ENCODE data around the gene RBM14.

Gene RBM14

GRCh38 chr11:66626382-66626781 lies 10.0 kb downstream of the RBM14 start:
- Histone ChIP-seq H3K79me2 (ENCODE audit: control insufficient read depth, low read length) (peaks cover 100% of the 10 kb centered on the region), H4K20me1 (ENCODE audit: control insufficient read depth, insufficient read depth, low read depth, low read length) (peaks cover 54% of the 10 kb centered on the region), H3K9me3 (ENCODE audit: control insufficient read depth, insufficient read depth, low read length) (no peaks in the 10 kb centered on the region), H3K4me2 (ENCODE audit: low read length) (no peak overlapping the region), H3K9me2 (replicated peaks; ENCODE audit: control insufficient read depth, low read length) (no peaks in the 10 kb centered on the region), H3K36me3 (ENCODE audit: control insufficient read depth, low read length) (peaks cover 98% of the 10 kb centered on the region), H3K27ac (ENCODE audit: low read depth, low read length) (no peak overlapping the region), H3F3A (ENCODE audit: control insufficient read depth, insufficient read depth) (peaks cover 21% of the 10 kb centered on the region), H3K27me3 (ENCODE audit: control insufficient read depth, low read length) (no peaks in the 10 kb centered on the region), H3K4me3 (ENCODE audit: low read length) (no peak overlapping the region), H3K4me1 (ENCODE audit: control insufficient read depth, low read length) (peaks cover 11% of the 10 kb centered on the region)
- TF ChIP-seq EZH2phosphoT487 (IDR thresholded peaks at IDR 0.05; ENCODE audit: borderline replicate concordance, low read length): no peak

DNA sequence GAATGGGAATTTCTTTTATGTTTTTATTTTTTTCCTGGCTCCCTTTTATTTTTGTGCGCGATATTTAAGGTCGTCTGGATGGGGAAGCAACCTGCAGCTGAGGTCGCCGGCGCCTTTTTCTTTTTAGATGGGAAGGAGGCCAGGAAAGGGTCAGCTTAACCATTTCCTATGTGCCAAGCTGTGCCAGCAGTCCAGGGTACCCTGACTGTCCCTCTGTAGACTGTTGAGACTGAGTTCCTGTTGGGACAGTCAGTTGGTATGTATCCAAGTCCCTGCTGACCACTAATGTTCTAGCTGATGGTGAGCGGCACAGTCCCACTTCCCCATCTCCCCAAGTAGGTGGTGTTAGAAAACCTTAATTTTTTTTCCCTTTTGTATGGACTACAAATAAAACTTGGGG lies 10.5 kb downstream of the RBM14 start:
- TF ChIP-seq, protein P1, sequence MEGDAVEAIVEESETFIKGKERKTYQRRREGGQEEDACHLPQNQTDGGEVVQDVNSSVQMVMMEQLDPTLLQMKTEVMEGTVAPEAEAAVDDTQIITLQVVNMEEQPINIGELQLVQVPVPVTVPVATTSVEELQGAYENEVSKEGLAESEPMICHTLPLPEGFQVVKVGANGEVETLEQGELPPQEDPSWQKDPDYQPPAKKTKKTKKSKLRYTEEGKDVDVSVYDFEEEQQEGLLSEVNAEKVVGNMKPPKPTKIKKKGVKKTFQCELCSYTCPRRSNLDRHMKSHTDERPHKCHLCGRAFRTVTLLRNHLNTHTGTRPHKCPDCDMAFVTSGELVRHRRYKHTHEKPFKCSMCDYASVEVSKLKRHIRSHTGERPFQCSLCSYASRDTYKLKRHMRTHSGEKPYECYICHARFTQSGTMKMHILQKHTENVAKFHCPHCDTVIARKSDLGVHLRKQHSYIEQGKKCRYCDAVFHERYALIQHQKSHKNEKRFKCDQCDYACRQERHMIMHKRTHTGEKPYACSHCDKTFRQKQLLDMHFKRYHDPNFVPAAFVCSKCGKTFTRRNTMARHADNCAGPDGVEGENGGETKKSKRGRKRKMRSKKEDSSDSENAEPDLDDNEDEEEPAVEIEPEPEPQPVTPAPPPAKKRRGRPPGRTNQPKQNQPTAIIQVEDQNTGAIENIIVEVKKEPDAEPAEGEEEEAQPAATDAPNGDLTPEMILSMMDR (IDR thresholded peaks at IDR 0.05; ENCODE audit: low read depth, low read length, poor library complexity, severe bottlenecking): no peak
- no peak for TF ChIP-seq EZH2phosphoT487 (IDR thresholded peaks at IDR 0.05; ENCODE audit: borderline replicate concordance, low read length)
- Histone ChIP-seq H3K9me2 (replicated peaks; ENCODE audit: control insufficient read depth, low read length) (no peaks in the 10 kb centered on the region), H3K4me2 (ENCODE audit: low read length) (no peak overlapping the region), H3K4me3 (ENCODE audit: low read length) (no peak overlapping the region), H3F3A (ENCODE audit: control insufficient read depth, insufficient read depth) (peaks cover 24% of the 10 kb centered on the region), H4K20me1 (ENCODE audit: control insufficient read depth, insufficient read depth, low read depth, low read length) (peaks cover 52% of the 10 kb centered on the region), H3K9me3 (ENCODE audit: control insufficient read depth, insufficient read depth, low read length) (no peaks in the 10 kb centered on the region), H3K4me1 (ENCODE audit: control insufficient read depth, low read length) (0 out of 2 replicates have a peak, but pooled peaks cover 7% of the 10 kb centered on the region), H3K27me3 (ENCODE audit: control insufficient read depth, low read length) (no peaks in the 10 kb centered on the region), H3K27ac (ENCODE audit: low read depth, low read length) (no peak overlapping the region), H3K36me3 (ENCODE audit: control insufficient read depth, low read length) (peaks cover 98% of the 10 kb centered on the region), H3K79me2 (ENCODE audit: control insufficient read depth, low read length) (peaks cover 100% of the 10 kb centered on the region)

DNA sequence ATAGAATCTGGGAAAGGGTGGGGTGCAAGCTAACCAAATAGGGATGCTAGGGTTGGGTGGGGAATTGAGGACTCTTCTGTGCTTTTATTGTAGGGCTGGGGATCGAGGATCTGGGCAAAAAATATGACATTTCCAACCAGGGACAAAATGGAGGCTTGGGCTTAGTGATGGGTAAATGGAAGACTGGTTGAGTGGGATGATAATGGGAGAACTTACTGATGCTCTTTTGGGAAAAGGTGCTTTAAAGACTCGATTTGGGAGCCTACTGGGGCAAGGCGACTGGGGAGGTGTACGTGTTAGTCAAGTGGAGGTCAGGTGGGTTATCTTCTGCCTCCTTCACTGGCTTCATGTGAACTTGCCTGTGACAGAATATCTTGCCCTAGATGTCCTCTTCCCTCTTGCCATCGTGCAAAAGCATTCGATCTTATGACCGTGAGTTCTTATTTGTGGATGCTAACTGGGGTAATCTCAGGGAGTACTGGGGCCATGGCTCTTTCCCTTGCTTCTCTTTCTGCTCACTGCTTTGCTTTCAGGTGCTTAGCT lies 11.7 kb downstream of the RBM14 start:
- H3K4me2 ChIP-seq (ENCODE audit: low read length): no peak overlapping the region
- TF ChIP-seq, protein P1 (IDR thresholded peaks at IDR 0.05; ENCODE audit: low read depth, low read length, poor library complexity, severe bottlenecking): no peak
- no peak for TF ChIP-seq EZH2phosphoT487 (IDR thresholded peaks at IDR 0.05; ENCODE audit: borderline replicate concordance, low read length)
- H3K4me1 ChIP-seq (ENCODE audit: control insufficient read depth, low read length): no peaks in the 10 kb centered on the region
- H4K20me1 ChIP-seq (ENCODE audit: control insufficient read depth, insufficient read depth, low read depth, low read length): peaks cover 44% of the 10 kb centered on the region
- peaks cover 34% of the 10 kb centered on the region for H3F3A ChIP-seq (ENCODE audit: control insufficient read depth, insufficient read depth)
- H3K4me3 ChIP-seq (ENCODE audit: low read length): no peak overlapping the region
- H3K9me2 ChIP-seq (replicated peaks; ENCODE audit: control insufficient read depth, low read length): no peaks in the 10 kb centered on the region
- no peaks in the 10 kb centered on the region for H3K9me3 ChIP-seq (ENCODE audit: control insufficient read depth, insufficient read depth, low read length)
- no peak overlapping the region for H3K27ac ChIP-seq (ENCODE audit: low read depth, low read length)
- peaks cover 98% of the 10 kb centered on the region for H3K36me3 ChIP-seq (ENCODE audit: control insufficient read depth, low read length)
- peaks cover 100% of the 10 kb centered on the region for H3K79me2 ChIP-seq (ENCODE audit: control insufficient read depth, low read length)
- H3K27me3 ChIP-seq (ENCODE audit: control insufficient read depth, low read length): no peaks in the 10 kb centered on the region

GRCh38 chr11:66629356-66629755 lies 12.9 kb downstream of the RBM14 start:
- Histone ChIP-seq H3K9me2 (replicated peaks; ENCODE audit: control insufficient read depth, low read length) (no peaks in the 10 kb centered on the region), H3K27me3 (ENCODE audit: control insufficient read depth, low read length) (no peaks in the 10 kb centered on the region), H3K9me3 (ENCODE audit: control insufficient read depth, insufficient read depth, low read length) (no peaks in the 10 kb centered on the region), H3K36me3 (ENCODE audit: control insufficient read depth, low read length) (peaks cover 95% of the 10 kb centered on the region), H3K27ac (ENCODE audit: low read depth, low read length) (no peak overlapping the region), H3K4me2 (ENCODE audit: low read length) (no peak overlapping the region), H3F3A (ENCODE audit: control insufficient read depth, insufficient read depth) (peaks cover 45% of the 10 kb centered on the region), H3K4me1 (ENCODE audit: control insufficient read depth, low read length) (no peaks in the 10 kb centered on the region), H3K79me2 (ENCODE audit: control insufficient read depth, low read length) (peaks cover 100% of the 10 kb centered on the region), H4K20me1 (ENCODE audit: control insufficient read depth, insufficient read depth, low read depth, low read length) (peaks cover 34% of the 10 kb centered on the region), H3K4me3 (ENCODE audit: low read length) (no peak overlapping the region)
- TF ChIP-seq, protein P1 (IDR thresholded peaks at IDR 0.05; ENCODE audit: low read depth, low read length, poor library complexity, severe bottlenecking): no peak
- TF ChIP-seq EZH2phosphoT487 (IDR thresholded peaks at IDR 0.05; ENCODE audit: borderline replicate concordance, low read length): no peak

All from DOHH2 (cell line).